Cardiac septum (tissue), 1 donor: ENCODE measurements around the gene AAGAB. TPM values are rescaled to one million over a fixed set of nuclear protein-coding genes. Genes with fewer than 3 reads are reported as not detected.

Experiments
- DNase-seq: peaks from one replicate; pipeline ENCODE4 v3.0.0-alpha.2; 2020; ENCODE audit warnings: low spot score
- intact Hi-C: fragments of 100-400 bp; cut with DNase I; formaldehyde crosslinking; loops from one replicate; pipeline ENCODE4 v1.14.0; 2022
- total RNA-seq: library from RNA; stranded (reverse); fragmentation: NEBNext Ultra II Directional; extraction: Animal tissue kit (Norgen Biotek cat#: 25700); gene quantifications from one replicate; pipeline ENCODE4 v1.2.1, GENCODE V29; 2021
- donor health status: DM: no; HTN: no; CAD: no.

AAGAB gene
- total RNA-seq, 1 donor from 2014 or later = 24.1 TPM

- DNase-seq = no peak
- intact Hi-C loops = no loop called here
Measured at GRCh38 chr15:67193223-67193990, 61.1 kb downstream of the AAGAB start.

- DNase-seq = no peak
- intact Hi-C loops = no loop called here
Measured at GRCh38 chr15:67192185-67192820, 62.2 kb downstream of the AAGAB start.

GRCh38 chr15:67190813-67191212 is 63.6 kb downstream of the AAGAB start:
- DNase-seq = no peak
- intact Hi-C loops = no loop called here

- no peak for DNase-seq
- intact Hi-C loops = no loop called here
Measured at GRCh38 chr15:67190326-67190725, 64.1 kb downstream of the AAGAB start.

- intact Hi-C loops = no loop called here
Measured at GRCh38 chr15:67189326-67190051, 65.0 kb downstream of the AAGAB start.

GRCh38 chr15:67188551-67189218 is 65.8 kb downstream of the AAGAB start:
- DNase-seq = peak; percentile 44
- intact Hi-C loops = no loop called here

More at GRCh38 chr15:67189326-67190051, 65.0 kb downstream of the AAGAB start:
- peak; percentile 88 for DNase-seq

GRCh38 chr15:67187351-67187854 is 67.1 kb downstream of the AAGAB start:
- intact Hi-C loops = no loop called here

GRCh38 chr15:67186688-67187087 is 67.8 kb downstream of the AAGAB start:
- peak; percentile 74 for DNase-seq
- intact Hi-C loops = no loop called here

More at GRCh38 chr15:67187351-67187854, 67.1 kb downstream of the AAGAB start:
- DNase-seq = peak; percentile 63

GRCh38 chr15:67186226-67186649 is 68.2 kb downstream of the AAGAB start:
- intact Hi-C loops = no loop called here
- peak; percentile 75 for DNase-seq

- peak; percentile 43 for DNase-seq
- intact Hi-C loops = no loop called here
Measured at GRCh38 chr15:67185621-67186225, 68.7 kb downstream of the AAGAB start.

- intact Hi-C loops = no loop called here
- peak; percentile 31 for DNase-seq
Measured at GRCh38 chr15:67185051-67185450, 69.4 kb downstream of the AAGAB start.

- DNase-seq = peak; percentile 66
- intact Hi-C loops = no loop called here
Measured at GRCh38 chr15:67184208-67184925, 70.1 kb downstream of the AAGAB start.

GRCh38 chr15:67183443-67184169 is 70.9 kb downstream of the AAGAB start:
- intact Hi-C loops = no loop called here
- DNase-seq = peak; percentile 7

GRCh38 chr15:67181221-67181639 is 73.2 kb downstream of the AAGAB start:
- peak; percentile 19 for DNase-seq
- intact Hi-C loops = no loop called here

GRCh38 chr15:67180514-67181191 is 73.8 kb downstream of the AAGAB start:
- intact Hi-C loops = no loop called here

GRCh38 chr15:67180035-67180434 is 74.4 kb downstream of the AAGAB start:
- intact Hi-C loops = no loop called here
- peak; percentile 46 for DNase-seq

More at GRCh38 chr15:67180514-67181191, 73.8 kb downstream of the AAGAB start:
- peak; percentile 56 for DNase-seq

GRCh38 chr15:67179411-67179995 is 75.0 kb downstream of the AAGAB start:
- intact Hi-C loops = no loop called here
- DNase-seq = peak; percentile 51
